GM06990 (cell line): Measurements from ENCODE around the gene WDFY4.

Experiments used
- DNase-seq: peaks from one replicate; pipeline ENCODE4 v3.0.0-alpha.2; 2011; ENCODE audit not compliant: insufficient read length; ENCODE audit errors: extremely low read depth
- H3K27me3 ChIP-seq: replicated peaks from 2 replicates; pipeline ENCODE4 v1.6.0; 2011; ENCODE audit warnings: low read length; ENCODE audit not compliant: control insufficient read depth, insufficient read depth
- H3K36me3 ChIP-seq: 2 replicates; pipeline ENCODE4 v1.5.1; 2011; ENCODE audit warnings: low read length; ENCODE audit not compliant: control insufficient read depth, insufficient read depth
- H3K4me3 ChIP-seq: replicated peaks from 2 replicates; pipeline ENCODE4 v1.5.1; 2011; ENCODE audit warnings: low read depth, mild to moderate bottlenecking, control low read depth, low read length
- CTCF ChIP-seq: IDR thresholded peaks from 2 replicates; pipeline ENCODE4 v1.5.1; 2011; ENCODE audit warnings: low read length, control low read depth, mild to moderate bottlenecking, inconsistent platforms; ENCODE audit not compliant: insufficient read depth, poor library complexity, severe bottlenecking

The WDFY4 gene

GRCh38 chr10:48856855-48857254 lies 172.2 kb downstream of the WDFY4 start:
- Histone ChIP-seq H3K4me3 (no peak overlapping the region), H3K27me3 (no peaks in the 10 kb centered on the region), H3K36me3 (peaks cover 6% of the 10 kb centered on the region)
- no peak for TF ChIP-seq CTCF
- no peak for DNase-seq

GRCh38 chr10:48872234-48872633 lies 187.6 kb downstream of the WDFY4 start:
- Histone ChIP-seq H3K27me3 (no peaks in the 10 kb centered on the region), H3K36me3 (peaks cover 16% of the 10 kb centered on the region), H3K4me3 (no peak overlapping the region)
- TF ChIP-seq CTCF: no peak
- DNase-seq: no peak

- peaks cover 32% of the 10 kb centered on the region for H3K36me3 ChIP-seq
- no peak for TF ChIP-seq CTCF
- H3K27me3 ChIP-seq: no peaks in the 10 kb centered on the region
- H3K4me3 ChIP-seq: no peak overlapping the region
- DNase-seq: no peak
Observed at GRCh38 chr10:48878091-48878490, 193.4 kb downstream of the WDFY4 start.

- no peaks in the 10 kb centered on the region for H3K27me3 ChIP-seq
- no peak for TF ChIP-seq CTCF
- no peak overlapping the region for H3K4me3 ChIP-seq
- H3K36me3 ChIP-seq: peaks cover 25% of the 10 kb centered on the region
- DNase-seq: no peak
Observed at GRCh38 chr10:48879451-48879850, 194.8 kb downstream of the WDFY4 start.

- H3K36me3 ChIP-seq: peaks cover 25% of the 10 kb centered on the region
- H3K4me3 ChIP-seq: no peak overlapping the region
- no peak for DNase-seq
- no peaks in the 10 kb centered on the region for H3K27me3 ChIP-seq
- no peak for TF ChIP-seq CTCF
Observed at GRCh38 chr10:48880016-48880705, 195.5 kb downstream of the WDFY4 start.

- Histone ChIP-seq H3K4me3 (no peak overlapping the region), H3K27me3 (no peaks in the 10 kb centered on the region), H3K36me3 (peaks cover 24% of the 10 kb centered on the region)
- TF ChIP-seq CTCF: no peak
- DNase-seq: no peak
Observed at GRCh38 chr10:48881937-48882336, 197.3 kb downstream of the WDFY4 start.
